Left lobe of liver (tissue), 2 donors: ENCODE results near the gene KDELR3. TPM values are rescaled to one million over a fixed set of nuclear protein-coding genes. Genes with fewer than 3 reads are reported as not detected.

Experiments used
- ATAC-seq: fragments of 200-7000 bp; cut with Tn5 transposase; one replicate; pipeline ENCODE4 v1.9.1; 2020; ENCODE audit warnings: mild to moderate bottlenecking, moderate library complexity
- DNase-seq: peaks from one replicate; pipeline ENCODE4 v3.0.0-alpha.2; 2020; ENCODE audit warnings: low spot score
- total RNA-seq: library from RNA; stranded (reverse); gene quantifications from one replicate; pipeline ENCODE4 v1.2.1, GENCODE V29; 2021
- donor health status: DM: no; HTN: no; CAD: no; lungs with moderate emphysema.
- donor health status: DM: no; HTN: yes; CAD: no.

Gene KDELR3
- total RNA-seq, 1 donor from 2014 or later: 15.2 TPM

DNA sequence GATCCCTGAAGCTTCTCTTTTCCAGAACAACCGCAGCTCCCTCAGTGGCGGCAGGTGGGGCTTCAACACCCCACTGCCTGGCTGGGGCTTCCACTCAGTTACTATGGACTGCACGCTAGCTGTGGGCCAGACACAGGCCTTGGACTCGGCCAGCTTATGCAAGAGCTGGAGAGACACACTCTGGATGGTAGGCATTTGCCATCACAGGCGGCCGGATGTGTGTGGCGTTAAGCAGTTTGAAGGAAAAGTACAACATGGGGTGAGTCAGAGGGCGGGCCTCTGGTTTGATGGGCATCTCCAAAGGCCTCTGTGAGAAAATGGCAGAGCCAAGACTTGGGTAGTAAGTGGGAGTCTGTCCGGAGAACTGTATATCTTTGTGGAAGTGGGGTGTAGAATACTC is 30.5 kb upstream of the KDELR3 start:
- no peak for ATAC-seq
- DNase-seq: no peak

GRCh38 chr22:38440747-38441350 is 27.0 kb upstream of the KDELR3 start:
- ATAC-seq: peak; percentile 40
- no peak for DNase-seq

DNA sequence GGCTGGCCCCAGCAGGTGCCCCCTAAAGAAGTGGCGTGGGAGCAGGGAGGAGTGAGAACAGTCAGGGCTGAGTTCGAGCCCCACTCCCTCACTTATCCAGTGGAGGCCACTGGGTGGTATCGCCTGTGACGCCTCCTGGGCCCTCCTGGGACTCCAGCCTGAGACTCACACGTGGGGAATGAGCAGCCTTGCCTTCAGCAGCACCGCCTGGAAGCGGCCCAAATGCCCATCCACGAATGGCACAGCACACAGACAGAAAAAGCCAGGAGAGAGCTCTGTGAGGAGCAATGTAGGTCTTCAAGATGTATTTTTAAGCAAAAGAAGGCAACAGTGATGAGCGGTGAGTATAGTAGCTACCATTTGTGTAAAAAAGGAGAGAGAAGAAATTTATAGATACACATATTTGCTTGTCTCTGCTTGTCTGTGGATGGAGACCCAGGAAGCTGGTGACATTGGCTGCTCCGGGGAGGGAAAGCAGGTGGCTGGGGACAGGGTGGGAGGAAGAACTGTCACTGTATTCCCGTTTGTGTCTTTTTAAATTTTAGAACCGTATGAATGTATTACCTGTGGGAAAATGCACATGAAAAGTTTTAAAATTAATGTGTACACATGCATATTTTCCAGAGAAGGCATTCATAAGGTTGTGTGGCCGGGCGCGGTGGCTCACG is 26.1 kb upstream of the KDELR3 start:
- no peak for ATAC-seq

DNA sequence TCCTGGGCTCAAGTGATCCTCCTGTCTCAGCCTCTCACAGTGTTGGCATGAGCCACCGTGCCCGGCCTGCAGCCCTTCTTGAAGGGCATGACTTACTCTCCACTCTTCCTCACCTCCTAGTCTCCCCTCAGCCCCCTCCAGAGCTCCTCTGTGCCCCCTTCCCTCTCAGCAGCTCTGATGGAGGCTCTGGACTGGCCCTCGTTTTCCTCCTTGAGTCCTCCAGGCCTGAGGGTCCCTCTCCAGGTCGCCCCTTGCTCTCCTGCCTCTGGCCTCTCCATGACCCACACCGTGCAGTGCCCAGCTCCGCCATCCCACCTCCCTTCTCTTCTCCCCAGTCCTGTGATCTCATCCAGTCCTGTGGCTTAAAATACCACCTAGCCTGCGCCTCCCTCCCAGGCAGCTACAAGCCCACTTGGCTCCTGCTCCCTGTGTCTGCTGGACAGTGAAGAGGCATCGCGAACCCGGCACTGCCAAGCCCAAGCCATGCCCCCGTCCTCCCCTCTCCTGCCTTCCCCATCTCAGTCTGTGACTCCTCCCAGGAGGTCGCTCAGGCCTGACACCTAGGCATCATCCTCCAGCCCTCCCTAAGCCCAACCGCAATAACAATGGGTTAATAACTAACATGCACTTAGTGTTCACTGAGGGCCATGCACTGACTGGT is 24.8 kb upstream of the KDELR3 start:
- DNase-seq (no peak), ATAC-seq (no peak)

More for the DNA sequence above, 26.1 kb upstream of the KDELR3 start:
- DNase-seq: no peak

DNA sequence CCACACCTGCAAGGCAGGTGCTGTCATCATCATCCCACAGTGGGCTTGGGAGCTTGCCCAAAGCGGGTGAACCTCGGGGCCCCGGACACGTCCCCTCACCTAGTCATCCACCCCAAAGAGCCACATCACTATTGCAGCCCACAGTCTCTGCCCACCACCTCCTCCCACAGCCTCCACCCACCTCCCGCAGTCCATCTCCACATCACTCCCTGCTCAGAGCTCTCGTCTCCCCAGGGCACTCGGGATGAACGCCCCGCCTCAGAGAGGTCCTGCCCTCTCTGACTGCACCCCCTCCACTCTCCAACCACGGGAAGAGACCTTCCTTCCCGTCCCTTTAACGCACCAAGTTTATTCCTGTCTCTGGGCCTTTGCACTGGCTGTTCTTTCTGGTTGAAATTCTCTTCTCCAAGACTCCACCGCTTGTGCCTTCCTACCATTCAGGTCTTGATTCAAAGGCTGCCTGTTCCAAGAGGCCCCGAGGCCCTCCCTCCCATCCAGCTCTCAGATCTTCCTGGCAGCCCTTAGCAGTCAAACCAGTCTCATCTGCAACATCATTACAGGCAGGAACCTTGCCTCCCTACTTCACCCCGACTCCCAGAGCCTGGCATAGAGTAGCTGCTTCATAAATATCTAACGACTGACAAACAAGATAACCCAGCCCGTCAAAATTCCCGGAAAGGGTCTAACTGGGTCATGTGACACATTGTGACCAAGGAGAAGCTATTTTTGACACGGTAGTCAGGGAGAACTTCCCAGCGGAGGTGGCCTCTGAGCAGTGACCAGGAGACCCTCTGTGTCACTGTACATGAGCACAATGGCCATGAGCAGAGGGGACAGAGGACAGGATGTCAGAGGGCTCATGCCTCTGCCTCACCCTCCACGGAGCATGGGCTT is 24.0 kb upstream of the KDELR3 start:
- no peak for ATAC-seq
- DNase-seq: no peak

DNA sequence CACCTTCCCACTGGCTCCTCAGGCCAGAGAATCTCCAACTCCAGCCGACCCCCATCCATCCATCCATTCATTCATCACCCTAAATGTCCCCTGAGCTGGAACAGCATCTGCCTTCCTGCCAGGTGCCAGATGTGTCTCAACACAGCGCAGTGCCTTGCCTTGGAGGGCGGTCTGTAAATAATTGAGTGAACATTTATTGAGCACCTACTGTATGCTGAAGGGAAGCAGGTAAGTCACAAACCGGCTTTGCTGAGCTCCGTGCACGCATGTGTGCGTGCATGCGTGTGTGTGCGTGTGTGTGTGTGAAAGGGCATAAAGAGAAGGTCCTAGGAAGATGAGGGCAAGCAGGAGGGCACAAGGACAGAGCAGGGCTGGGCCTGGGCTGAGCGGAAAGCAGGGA is 23.1 kb upstream of the KDELR3 start:
- ATAC-seq: no peak
- no peak for DNase-seq

- DNase-seq (no peak), ATAC-seq (no peak)
Observed at GRCh38 chr22:38446018-38446601, 21.8 kb upstream of the KDELR3 start.

GRCh38 chr22:38448945-38449745 is 18.8 kb upstream of the KDELR3 start:
- ATAC-seq (peak; percentile 47), DNase-seq (no peak)

DNA sequence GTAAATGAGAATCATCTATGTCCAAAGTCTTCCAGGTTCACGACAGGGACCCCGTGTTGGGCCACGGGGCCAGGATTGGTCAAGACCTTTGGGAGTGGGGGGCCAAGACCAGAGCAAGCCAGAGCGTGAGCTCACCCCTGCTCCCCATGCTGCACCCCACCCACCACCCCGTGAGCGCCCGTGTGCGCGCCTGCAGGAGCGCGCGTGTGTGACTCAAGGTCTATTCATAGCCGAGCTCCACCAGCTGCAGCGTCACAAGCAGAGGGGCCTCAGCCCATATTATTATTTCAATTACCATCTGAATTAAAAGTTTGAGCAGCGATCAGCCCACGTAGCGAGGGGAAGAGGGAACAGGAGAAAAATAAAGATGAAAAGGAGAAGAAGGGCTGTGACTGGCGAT is 18.1 kb upstream of the KDELR3 start:
- ATAC-seq (no peak), DNase-seq (no peak)

GRCh38 chr22:38450234-38450797 is 17.6 kb upstream of the KDELR3 start:
- no peak for ATAC-seq
- no peak for DNase-seq

- no peak for ATAC-seq
Observed at GRCh38 chr22:38451404-38451803, 16.5 kb upstream of the KDELR3 start.

GRCh38 chr22:38451864-38452263 is 16.0 kb upstream of the KDELR3 start:
- DNase-seq: no peak
- no peak for ATAC-seq

More at GRCh38 chr22:38451404-38451803, 16.5 kb upstream of the KDELR3 start:
- DNase-seq: no peak

DNA sequence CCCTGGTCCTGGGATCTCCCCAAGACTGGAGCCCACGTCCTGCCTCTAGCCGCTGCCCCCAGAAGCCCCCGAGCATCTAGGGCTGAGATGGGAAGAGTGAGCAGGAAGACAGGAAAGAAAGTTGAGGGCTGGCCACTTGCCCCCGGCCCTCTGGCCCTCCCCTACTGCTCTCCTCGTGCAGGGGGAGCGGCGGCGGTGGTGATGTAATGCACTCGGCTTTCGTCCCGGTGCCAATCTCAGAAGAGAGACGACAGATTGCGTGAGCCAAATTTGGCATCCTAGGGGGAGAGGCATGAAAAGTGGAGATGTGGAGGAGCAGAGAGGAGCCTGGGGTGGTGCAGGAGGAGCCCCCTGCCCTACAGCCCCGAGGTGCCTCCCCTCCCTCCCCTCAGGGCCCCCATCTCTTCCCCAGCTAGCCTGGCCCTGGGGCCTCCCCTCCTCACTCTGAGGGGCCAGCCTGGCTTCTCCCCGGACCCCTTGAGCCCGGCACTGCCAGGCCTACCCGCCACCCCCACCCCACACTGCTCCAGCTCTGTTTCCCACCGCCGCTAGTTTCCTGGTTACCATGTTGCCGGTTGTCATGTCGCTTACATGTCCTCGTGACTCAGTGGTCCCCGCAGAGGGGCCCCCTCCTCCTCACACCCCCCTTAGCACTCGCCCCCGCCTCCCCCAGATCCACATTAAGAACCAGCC is 15.4 kb upstream of the KDELR3 start:
- DNase-seq: no peak
- peak; percentile 40 for ATAC-seq

DNA sequence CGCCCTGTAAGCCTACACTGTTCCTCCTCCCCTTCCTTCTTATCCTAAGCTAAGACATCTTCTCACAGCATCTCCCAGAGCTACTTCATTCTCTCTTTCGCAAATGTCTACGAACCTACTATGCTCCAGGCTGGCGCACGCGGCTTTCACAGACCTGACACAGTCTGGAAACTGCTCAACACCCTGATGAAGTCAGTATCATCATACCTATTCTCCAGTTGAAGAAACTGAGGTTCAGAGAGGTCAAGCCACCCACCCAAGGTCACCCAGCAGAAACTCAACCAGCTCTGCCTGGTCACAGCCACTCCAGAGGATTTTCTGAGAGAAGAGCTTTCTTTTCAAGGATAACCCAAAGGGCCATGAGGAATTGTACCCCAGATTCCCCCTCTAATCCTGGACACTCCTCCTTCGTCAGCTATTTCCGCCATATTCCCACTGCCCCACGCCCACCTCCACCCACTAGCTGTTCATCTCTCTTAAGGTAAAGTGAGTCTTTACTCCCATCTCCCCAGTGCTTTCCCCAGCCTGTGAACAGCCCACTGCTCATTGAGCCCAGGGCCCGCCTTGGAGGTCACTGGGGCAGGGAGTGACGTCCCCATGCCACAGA is 14.7 kb upstream of the KDELR3 start:
- DNase-seq (no peak), ATAC-seq (no peak)

DNA sequence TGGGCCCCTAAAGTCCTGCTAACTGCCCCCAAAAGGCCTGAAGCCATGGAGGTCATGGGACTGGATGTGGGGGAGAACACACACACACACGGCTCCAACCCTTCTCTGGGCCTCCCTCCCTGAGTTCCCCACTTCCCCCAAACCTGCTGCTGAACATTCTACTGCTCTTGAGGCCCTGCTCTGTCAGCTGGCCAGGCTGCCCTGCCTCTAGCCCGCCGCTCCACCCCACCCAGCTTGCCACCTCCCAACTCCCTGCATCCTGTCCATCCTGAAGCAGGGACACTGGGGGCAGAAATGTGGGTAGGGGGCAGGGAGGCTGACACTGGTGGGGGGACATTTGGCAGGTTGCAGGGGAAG is 13.9 kb upstream of the KDELR3 start:
- ATAC-seq: no peak
- DNase-seq: no peak

- ATAC-seq (peak; percentile 56), DNase-seq (no peak)
Observed at GRCh38 chr22:38454353-38455075, 13.4 kb upstream of the KDELR3 start.

DNA sequence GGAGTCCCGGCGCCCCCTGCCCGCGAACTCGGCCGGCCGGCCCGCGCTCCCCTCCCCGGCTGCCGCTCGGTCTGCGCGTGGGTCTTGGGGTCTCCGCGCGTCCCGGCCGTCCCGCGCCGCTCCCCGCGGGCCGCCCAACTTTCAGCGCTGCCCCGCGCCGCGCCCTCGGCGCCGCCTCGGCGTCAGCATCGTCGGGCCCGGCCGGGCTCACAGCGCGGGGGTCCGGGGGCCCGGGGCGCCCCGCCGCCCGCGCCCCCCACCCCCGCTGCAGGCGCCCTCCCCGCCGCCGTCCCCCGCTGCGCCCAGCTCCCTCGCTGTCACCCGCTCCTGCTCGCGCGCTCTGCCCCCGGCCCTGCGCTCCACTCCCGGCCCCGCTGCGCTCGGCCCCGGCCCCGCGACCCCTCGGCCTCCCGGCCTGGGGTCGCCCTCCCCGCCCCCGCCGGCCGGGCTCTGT is 12.8 kb upstream of the KDELR3 start, which contains the start of gene KCNJ4:
KCNJ4 (minus strand) TSS at position 124 of the 454 bp plus-strand sequence. CDS start 27,067 bp downstream, outside the sequence.
- DNase-seq (no peak), ATAC-seq (no peak)
